HUES48 (cell line): ENCODE data around the gene PARVB.

ENCODE experiments used
- H3K27ac ChIP-seq: one replicate; pipeline ENCODE4 v1.7.0; 2013; ENCODE audit warnings: low read depth, low read length, inconsistent platforms
- H3K27me3 ChIP-seq: 2 replicates; pipeline ENCODE4 v1.6.1; 2013; ENCODE audit warnings: mild to moderate bottlenecking, low read length; ENCODE audit not compliant: control insufficient read depth, insufficient read depth
- H3K36me3 ChIP-seq: 2 replicates; pipeline ENCODE4 v1.6.1; 2013; ENCODE audit warnings: low read length; ENCODE audit not compliant: control insufficient read depth, insufficient read depth
- H3K4me1 ChIP-seq: 2 replicates; pipeline ENCODE4 v1.6.1; 2013; ENCODE audit warnings: mild to moderate bottlenecking, low read length; ENCODE audit not compliant: control insufficient read depth, insufficient read depth
- H3K4me3 ChIP-seq: 2 replicates; pipeline ENCODE4 v1.5.1; 2013; ENCODE audit warnings: mild to moderate bottlenecking, low read depth, low read length
- H3K9ac ChIP-seq: 2 replicates; pipeline ENCODE4 v1.6.1; 2013; ENCODE audit warnings: mild to moderate bottlenecking, low read depth, low read length, moderate library complexity
- H3K9me3 ChIP-seq: 2 replicates; pipeline ENCODE4 v1.6.1; 2013; ENCODE audit warnings: low read length; ENCODE audit not compliant: control insufficient read depth, insufficient read depth

The PARVB gene

DNA sequence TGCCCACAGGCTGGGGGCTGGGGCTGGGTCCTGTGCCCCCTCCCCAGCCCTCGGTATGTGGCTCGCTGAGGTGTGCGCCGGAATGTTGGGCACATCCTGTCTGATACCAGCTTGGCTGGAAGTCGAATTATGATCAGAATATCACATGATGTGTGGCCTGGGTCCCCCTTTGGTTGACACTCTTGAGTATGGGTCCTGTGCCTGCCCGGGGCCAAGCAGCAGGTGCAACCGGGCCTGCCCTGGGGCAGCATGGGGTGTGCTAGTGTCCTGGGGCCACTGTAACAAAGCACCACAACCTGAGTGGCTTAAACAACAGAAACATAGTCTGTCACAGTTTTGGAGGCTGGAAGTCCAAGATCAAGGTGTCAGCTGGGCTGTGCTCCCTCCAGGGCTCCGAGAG, 52.7 kb downstream of the PARVB start:
- Histone ChIP-seq H3K9me3 (no peaks in the 10 kb centered on the region), H3K4me1 (peaks cover 6% of the 10 kb centered on the region; the same call in 1 of the 2 replicates), H3K4me3 (no peak overlapping the region), H3K27me3 (no peaks in the 10 kb centered on the region), H3K36me3 (no peaks in the 10 kb centered on the region), H3K9ac (no peak overlapping the region), H3K27ac (no peak overlapping the region)

DNA sequence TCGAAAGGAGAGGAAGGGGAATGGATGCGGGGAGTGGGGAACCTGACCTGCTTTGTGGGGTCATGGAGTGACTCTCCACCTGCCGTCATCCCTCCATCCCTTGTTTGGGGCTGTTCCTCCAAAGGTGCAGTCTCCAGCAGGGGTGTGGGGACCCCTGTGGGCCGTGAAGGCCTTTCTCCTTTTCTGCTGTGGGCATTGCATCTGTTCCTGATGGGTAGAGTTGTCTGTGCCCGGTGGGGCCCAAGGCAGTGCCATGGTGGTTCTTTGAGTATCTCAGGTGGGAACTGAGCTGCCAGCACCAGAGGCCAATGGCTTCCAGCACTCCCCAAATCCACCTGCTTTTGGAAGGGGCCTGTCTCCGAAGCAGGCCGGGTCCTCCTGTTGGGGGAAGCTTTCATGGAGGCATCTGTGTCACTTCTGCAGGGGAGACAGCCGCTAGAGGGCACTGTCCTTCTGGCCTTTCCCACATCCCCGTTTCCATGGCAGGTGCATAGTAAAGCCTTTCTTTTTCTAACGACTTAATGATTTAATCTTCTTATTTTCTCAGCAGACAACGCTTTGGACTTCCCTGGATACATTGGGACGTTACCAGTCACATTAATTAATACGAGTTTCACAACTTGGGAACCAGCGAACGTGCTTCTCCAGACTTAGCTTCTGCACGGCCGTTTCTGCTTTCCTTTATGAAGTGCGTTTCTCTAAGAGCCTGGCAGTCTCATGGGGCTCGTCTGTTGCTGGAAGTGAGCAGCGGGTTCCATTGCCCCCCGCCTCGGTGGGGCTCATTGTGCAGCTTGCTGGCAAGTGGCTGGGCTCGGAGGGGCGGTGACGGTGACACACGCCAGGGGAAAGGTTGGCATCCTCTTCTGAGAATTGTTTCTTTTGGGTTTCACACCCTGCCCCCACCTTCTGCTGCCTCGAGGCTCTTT, 57.1 kb downstream of the PARVB start:
- H3K27ac ChIP-seq: no peak overlapping the region
- H3K9me3 ChIP-seq: no peaks in the 10 kb centered on the region
- no peaks in the 10 kb centered on the region for H3K27me3 ChIP-seq
- peaks cover 21% of the 10 kb centered on the region for H3K4me1 ChIP-seq
- no peak overlapping the region for H3K4me3 ChIP-seq
- H3K9ac ChIP-seq: no peak overlapping the region
- no peaks in the 10 kb centered on the region for H3K36me3 ChIP-seq

DNA sequence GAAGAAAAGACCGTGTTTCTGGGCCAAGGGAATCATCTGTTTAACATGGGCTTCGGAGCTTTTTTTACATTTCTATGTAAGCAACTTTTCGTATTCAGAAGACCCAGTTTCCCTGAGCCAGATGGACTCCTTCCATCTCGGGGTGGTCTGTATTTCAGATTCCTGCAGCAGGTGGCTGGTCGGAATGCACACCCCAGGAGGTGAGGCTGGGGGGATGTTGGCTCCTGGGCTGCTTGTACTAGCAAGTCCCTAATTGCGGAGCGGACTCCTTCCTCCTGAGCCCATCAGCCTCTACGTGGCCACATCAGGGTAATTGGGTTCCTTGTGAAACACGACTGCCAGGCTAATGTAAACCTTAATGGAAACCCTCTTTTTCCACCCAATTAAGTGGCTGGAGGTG, 58.7 kb downstream of the PARVB start:
- Histone ChIP-seq H3K9ac (no peak overlapping the region), H3K4me1 (peaks cover 23% of the 10 kb centered on the region), H3K27ac (no peak overlapping the region), H3K27me3 (no peaks in the 10 kb centered on the region), H3K9me3 (no peaks in the 10 kb centered on the region), H3K4me3 (no peak overlapping the region), H3K36me3 (no peaks in the 10 kb centered on the region)

DNA sequence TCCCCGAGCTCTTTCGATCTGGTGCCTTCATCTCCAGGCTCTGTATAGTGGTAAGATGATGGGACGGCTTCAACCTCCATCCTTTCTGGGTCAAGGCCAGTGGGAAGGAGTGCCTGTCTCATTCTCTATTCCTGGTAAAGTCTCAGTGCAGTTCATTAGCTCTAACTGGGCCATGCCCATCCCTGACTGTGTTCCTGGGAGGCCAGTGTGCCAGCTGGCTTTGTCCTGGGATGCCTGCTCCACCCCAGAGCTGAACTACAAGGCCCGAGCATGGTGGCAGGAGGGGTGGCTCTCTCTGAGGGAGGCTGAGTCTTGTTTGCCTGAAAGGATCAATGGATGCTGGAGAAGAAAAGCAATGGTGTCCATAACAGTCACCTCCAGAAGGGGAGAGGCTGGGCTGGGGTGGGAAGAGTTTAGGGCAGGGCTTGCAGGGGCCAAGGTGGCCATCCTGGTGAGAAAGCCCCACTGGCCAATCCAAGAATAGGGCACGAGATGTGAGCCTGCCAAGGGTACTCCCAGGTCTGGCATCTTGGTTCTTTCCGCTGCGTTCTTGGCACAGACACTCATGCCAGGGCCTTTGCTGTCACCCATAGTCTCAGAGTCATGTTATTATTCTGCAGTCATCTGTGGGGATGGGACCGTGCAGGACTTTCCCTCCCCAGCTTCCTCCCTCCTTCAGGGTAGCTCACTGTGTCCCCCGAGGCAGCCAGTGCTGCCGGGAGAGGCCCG, 60.1 kb downstream of the PARVB start:
- H3K9ac ChIP-seq: no peak overlapping the region
- no peak overlapping the region for H3K4me3 ChIP-seq
- H3K9me3 ChIP-seq: no peaks in the 10 kb centered on the region
- no peak overlapping the region for H3K27ac ChIP-seq
- no peaks in the 10 kb centered on the region for H3K36me3 ChIP-seq
- H3K4me1 ChIP-seq: peaks cover 23% of the 10 kb centered on the region
- no peaks in the 10 kb centered on the region for H3K27me3 ChIP-seq

DNA sequence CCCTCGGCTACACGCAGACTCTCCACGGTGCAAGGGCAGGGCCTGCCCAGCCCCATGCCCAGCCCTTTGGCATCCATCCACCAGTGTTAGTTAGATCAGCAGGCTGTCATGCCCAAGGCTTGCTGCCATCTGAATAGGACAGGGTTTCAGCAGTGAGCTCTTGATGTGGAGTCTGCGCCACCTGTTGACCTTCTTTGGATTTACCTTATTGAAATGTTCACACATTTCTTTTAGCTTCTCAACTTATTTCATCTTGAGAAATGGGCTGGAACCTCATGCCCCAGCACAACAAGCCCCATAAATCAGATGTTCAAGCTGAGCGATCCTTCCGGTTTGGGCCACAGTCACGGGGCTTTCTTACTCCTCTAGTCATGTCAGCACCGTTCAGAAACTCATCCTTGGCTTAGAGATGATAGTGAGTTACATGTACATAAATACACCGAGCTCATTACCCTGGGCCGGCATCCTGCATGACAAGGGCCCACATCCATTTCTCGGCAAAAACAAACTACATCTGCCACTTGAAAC, 61.7 kb downstream of the PARVB start:
- no peak overlapping the region for H3K4me3 ChIP-seq
- no peak overlapping the region for H3K9ac ChIP-seq
- H3K9me3 ChIP-seq: no peaks in the 10 kb centered on the region
- H3K27ac ChIP-seq: no peak overlapping the region
- no peaks in the 10 kb centered on the region for H3K36me3 ChIP-seq
- no peaks in the 10 kb centered on the region for H3K27me3 ChIP-seq
- H3K4me1 ChIP-seq: peaks cover 23% of the 10 kb centered on the region

DNA sequence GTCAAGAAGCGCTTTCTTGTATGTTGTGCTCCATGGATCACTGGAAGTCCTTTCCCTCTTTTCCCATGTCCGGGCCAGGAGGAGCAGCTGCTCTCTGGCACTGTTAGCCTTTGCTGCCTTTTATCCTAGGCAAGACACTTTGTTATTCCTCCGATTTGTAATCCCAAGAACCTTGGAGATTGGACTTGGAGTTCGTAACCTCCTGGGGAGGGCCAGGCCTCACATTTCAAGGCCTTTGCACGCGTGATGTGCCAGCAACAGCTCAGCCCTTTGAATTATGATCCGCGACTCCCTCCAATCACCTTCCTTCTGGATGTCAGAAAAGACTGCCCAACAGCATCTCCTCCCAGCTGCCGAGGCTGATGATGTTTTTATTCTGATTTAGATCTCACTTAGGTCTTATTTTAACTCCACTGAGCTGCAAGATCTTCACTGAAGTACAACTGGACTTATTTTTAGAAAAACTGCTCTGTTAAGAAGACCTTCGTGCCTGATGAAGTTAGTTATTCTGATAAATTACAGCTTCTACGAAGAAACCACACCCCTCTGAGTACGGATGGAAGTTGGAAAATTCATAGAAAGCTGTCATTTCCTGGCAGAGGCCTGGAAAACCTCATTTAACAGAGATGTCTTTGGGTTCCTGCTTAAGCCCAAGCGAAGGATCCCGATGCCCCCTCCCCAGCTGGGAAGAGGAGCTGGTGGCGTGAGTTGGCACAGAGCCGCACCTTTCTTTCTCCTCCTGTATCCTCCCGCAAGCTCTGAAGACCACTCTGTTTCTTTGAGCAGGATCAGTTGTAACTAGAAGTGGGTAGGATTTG, 62.4 kb downstream of the PARVB start:
- H3K27me3 ChIP-seq: no peaks in the 10 kb centered on the region
- H3K27ac ChIP-seq: no peak overlapping the region

DNA sequence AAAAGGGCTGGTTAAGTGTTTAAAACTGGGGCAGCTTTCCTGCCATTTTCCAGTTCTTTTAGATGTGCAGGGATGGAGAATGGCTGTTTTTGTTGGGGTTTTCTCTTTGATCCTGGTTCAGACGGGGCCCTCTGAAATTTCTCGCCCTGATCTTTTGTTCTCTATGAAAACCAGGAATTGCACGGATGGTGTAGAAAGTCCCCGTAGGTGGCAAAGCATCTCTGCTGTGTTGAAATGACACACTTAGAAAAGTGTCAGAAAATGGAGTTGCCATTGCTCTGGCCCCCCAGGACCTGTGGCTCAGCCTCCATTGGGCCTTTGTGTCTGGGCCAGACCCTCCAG, 63.0 kb downstream of the PARVB start:
- Histone ChIP-seq H3K9me3 (no peaks in the 10 kb centered on the region), H3K36me3 (no peaks in the 10 kb centered on the region), H3K27ac (no peak overlapping the region), H3K9ac (no peak overlapping the region), H3K27me3 (no peaks in the 10 kb centered on the region), H3K4me1 (peaks cover 17% of the 10 kb centered on the region), H3K4me3 (no peak overlapping the region)

More for the DNA sequence above, 62.4 kb downstream of the PARVB start:
- no peak overlapping the region for H3K9ac ChIP-seq
- no peak overlapping the region for H3K4me3 ChIP-seq
- H3K9me3 ChIP-seq: no peaks in the 10 kb centered on the region
- peaks cover 20% of the 10 kb centered on the region for H3K4me1 ChIP-seq
- no peaks in the 10 kb centered on the region for H3K36me3 ChIP-seq

DNA sequence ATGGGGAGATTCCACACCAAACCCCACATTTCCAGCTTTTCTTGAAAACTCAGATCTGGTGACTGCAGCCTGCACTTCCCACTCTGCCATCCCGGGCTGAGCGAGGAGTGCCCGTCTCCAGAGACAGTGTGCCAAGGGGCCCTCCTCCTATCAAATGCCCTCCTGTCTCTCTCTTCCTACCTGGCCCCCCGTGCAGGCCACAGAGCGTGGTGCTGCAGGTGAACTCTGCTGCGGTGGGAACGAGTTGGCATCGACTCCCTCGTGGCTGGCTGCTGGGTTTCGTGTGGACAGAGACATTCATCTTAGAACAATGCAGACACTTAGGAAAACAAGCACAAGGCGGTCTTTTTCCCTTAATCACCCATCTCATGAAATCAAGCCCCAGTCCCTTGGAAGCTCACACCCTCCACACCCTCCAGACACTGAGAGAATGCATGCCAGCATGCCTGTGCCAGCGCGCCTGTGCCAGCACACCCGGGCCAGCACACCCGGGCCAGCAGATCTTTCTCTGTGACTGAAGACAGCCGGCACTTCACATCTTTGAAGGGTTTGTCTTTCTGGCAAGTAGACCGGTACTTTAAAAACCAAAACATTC, 65.0 kb downstream of the PARVB start:
- H3K27ac ChIP-seq: no peak overlapping the region
- H3K36me3 ChIP-seq: no peaks in the 10 kb centered on the region
- no peak overlapping the region for H3K9ac ChIP-seq
- H3K4me1 ChIP-seq: peaks cover 7% of the 10 kb centered on the region
- H3K27me3 ChIP-seq: no peaks in the 10 kb centered on the region
- no peak overlapping the region for H3K4me3 ChIP-seq
- H3K9me3 ChIP-seq: no peaks in the 10 kb centered on the region

DNA sequence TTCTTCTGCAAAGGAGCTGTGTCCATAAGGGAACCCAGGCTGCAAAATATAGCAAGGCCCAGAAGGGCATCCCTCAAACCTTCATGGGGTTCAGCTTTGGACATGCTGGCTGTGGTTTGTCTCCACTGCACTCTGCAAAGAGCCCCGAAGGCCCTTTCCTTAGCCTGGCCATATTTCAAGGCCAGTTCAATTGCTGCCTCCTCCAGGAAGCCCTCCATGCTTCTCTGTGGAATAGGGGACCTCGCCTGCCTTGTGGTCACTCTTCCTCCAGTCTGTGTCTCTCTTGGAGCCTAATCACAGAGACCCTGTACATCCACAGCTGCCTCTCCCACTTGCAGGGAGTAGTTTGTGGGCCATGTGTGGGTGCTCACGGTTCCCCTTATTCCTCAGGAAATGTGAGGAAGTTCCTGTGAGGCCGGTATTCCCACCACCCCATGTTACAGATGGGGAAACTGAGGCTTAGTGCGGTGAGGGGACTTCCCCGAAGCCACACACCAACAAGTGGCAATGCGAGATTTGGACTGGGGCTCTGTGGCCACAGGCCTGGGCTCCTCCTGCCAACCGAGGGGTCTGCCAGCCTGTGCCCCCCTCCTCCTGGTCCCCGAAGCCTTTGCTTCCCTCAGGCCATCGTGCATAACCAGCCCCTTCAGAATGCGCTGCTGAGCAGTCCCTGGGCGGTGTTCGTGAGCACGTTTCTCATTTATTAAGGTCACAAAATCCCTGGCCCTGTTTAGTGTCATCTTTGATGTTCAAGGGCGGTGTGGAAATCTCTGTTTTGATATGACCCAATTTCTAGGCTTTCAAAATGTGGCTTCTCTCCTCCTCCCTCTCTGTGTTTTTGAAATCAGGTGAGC, 65.8 kb downstream of the PARVB start:
- Histone ChIP-seq H3K27me3 (no peaks in the 10 kb centered on the region), H3K9me3 (no peaks in the 10 kb centered on the region), H3K4me1 (peaks cover 7% of the 10 kb centered on the region), H3K36me3 (no peaks in the 10 kb centered on the region), H3K9ac (no peak overlapping the region), H3K4me3 (no peak overlapping the region), H3K27ac (no peak overlapping the region)

DNA sequence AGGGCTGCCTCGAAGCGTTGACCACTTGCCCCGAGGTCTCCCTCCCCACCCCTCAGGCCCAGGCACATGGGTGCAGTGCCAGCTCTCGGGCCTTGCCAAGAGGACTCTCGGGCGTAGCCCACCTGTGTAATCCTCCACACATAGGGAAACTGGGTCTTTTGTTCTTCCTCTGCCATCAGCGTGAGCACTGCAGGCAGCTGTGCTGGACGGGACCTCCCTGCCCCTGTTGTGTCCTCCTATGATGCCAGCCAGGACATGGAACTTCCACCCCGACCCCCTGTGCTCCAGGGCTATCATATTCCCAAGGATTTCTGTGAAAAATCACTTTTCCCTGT, 66.4 kb downstream of the PARVB start:
- H3K27ac ChIP-seq: no peak overlapping the region

More for the DNA sequence above, 66.4 kb downstream of the PARVB start:
- Histone ChIP-seq H3K9ac (no peak overlapping the region), H3K36me3 (no peaks in the 10 kb centered on the region), H3K4me1 (peaks cover 7% of the 10 kb centered on the region), H3K9me3 (no peaks in the 10 kb centered on the region), H3K27me3 (no peaks in the 10 kb centered on the region), H3K4me3 (no peak overlapping the region)
